ENCODE measurements around the gene TRAFD1.

The TRAFD1 gene

DNA sequence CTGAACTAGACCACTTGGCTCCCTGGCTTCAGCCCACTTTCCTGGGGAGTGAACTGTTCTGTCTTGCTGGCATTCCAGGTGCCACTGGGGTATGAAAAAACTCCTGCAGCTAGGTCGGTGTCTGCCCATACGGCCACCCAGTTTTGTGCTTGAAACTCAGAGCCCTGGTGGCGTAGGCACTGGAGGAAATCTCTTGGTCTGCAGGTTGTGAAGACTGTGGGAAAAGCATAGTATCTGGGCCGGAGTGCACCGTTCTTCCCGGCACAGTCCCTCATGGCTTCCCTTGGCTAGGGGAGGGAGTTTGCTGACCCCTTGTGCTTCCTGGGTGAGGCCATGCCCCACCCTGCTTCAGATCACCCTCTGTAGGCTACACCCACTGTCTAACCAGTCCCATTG lies 33.8 kb downstream of the TRAFD1 start:
- no peak for DNase-seq

DNA sequence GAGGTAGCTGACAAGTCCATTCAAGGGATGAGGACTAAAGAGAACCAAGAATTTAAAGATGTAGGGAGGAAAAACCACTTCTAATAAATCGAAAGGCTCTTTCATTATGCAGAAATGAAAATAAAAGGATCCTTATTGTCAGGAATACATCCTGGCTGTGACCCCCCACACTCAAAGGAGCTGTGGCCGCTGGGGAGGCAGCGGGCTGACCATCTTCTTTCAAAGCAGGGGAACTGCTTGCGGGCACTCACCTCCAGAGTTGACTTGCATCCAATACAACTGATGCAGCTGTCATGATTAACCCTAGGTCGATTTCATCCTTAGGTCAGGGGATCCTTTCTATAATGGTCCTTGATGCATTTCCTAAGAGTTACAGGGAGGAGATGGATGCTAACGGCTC lies 35.3 kb downstream of the TRAFD1 start:
- DNase-seq: no peak

DNA sequence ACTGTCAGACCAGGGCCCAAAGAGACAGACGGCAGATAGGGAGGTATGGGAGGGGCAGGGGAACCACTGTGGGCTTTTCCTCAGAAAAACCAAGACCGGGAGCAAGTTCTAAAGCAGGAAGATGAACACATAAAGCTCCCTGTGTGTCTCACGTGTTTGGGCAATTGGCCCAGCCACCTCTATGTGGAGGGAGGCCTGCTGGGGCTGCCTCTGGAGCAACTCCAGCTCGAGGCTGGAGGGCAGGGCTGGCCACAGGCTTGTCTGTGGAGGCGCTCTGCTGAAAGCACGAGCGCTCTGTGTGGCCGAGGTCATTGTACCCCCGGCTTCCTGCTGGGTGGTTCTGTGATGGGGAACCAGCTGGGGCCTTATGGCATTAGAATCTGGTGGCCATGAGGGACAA lies 36.4 kb downstream of the TRAFD1 start:
- DNase-seq: no peak

DNA sequence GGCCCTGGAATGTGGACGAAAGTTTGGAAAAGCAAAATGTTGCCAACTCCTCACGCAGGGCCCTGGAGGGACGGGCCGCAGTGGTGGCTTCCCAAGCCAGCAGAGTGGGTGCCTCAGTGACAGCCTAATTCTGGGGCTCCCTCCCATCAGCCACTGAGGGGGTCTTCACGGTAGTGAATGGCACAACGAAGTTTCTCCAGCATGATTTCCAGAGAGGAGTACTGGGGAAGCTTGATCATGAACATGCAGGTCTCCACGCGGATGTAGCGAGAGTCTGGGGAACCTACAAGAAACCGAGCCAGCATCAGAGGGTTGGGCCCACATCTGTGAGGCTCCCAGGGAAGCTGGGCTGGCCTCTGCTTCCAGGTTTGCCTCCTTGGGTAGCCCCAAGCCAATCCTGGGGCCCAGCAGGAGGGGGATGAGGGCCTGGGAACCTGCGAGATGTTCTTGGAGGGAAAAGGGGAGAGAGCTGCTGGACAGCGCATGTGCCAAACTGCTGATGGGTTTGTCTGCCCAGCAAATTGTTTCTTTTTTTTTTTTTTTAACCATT lies 37.0 kb downstream of the TRAFD1 start:
- DNase-seq: no peak

DNA sequence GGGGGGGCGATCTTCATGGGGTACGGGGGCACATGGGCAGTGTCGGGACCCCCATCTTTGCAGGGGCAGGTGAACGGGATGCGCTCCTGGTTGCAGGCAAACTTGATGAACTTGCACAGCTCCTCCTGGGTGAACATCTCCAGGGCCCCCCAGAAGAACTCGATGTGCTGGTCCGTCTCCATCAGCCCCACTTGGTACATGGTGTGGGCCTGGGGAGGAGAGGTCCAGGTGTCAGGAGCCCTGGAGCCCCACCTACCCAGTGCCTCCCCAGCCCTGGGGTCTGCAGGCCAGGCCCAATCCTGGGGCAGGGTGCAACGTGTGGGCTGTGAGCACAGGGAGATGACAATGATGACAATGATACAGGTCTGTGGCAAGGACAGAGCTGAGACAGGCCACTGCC lies 37.7 kb downstream of the TRAFD1 start:
- DNase-seq: no peak

DNA sequence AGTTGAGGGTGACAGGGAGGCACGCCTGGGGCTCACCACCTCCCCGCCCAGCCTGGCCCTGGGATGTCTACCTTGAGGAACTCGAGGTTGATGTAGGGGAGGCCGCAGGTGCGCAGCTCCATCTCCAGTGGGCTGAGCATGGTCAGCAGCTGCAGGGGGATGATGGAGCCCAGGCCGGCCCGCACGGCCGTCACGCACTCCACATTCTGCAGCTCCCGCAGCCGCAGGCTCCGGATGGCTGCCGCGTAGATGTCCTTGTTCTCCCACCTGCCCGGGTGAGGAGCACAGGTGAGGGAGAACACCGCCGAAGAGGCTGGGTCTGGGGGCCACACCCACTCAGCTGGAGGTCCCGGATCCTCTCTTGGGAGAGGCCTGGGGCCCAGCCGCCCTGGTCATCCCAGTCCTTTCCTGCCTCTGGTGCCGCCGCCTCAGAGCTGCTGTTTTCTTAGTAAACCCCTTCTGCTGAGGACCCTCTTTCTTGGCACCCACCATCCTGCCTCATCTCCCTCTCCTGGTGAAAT lies 38.2 kb downstream of the TRAFD1 start:
- no peak for DNase-seq

DNA sequence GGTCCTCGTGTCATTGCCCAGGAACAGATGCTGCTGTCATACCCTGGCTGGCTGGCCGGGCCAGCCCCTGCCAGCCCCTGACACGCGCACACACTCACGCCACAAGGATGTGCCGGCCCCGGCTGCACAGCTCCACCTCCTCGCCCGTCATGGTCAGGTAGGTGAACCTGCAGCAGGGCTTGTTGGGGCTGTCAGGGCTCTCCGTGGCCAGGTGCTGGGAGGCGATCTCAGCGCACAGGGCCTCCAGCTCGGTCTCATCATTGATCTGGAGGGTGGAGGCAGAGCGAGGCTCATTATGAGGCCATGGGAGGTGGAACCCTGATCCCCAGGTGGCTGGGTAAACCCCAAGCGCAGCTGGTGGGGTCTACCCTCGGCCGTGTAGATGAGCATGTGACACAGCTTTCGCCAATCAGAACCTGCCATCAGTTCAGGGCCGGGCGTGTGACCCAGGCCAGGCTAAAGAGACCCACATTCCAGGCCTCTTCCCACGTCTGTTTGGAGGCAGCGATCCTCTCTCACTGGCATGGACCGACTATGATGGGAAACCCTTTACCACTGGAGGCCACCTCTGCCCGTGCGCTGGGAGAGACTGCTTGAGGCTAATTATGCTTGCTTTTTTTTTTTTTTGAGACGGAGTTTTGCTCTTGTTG lies 38.8 kb downstream of the TRAFD1 start:
- no peak for DNase-seq

DNA sequence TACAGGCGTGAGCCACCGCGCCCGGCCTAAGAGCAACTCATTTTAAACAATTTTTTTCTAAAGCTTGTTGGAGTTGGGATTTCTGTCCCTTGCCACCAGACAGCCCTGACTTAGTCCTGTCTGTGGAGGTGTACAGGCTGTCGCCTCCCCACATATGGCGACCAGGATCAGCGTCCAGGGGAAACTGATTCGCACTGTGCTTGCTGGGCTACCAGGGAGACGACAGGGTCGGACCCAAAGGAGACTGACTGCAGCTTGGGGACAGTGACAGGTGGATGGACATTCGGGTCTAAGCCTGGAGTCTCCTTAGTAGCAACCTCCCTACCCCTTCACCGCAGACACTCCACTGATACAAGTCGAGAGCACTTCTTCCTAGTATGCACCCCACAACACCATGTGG lies 40.3 kb downstream of the TRAFD1 start:
- no peak for DNase-seq

DNA sequence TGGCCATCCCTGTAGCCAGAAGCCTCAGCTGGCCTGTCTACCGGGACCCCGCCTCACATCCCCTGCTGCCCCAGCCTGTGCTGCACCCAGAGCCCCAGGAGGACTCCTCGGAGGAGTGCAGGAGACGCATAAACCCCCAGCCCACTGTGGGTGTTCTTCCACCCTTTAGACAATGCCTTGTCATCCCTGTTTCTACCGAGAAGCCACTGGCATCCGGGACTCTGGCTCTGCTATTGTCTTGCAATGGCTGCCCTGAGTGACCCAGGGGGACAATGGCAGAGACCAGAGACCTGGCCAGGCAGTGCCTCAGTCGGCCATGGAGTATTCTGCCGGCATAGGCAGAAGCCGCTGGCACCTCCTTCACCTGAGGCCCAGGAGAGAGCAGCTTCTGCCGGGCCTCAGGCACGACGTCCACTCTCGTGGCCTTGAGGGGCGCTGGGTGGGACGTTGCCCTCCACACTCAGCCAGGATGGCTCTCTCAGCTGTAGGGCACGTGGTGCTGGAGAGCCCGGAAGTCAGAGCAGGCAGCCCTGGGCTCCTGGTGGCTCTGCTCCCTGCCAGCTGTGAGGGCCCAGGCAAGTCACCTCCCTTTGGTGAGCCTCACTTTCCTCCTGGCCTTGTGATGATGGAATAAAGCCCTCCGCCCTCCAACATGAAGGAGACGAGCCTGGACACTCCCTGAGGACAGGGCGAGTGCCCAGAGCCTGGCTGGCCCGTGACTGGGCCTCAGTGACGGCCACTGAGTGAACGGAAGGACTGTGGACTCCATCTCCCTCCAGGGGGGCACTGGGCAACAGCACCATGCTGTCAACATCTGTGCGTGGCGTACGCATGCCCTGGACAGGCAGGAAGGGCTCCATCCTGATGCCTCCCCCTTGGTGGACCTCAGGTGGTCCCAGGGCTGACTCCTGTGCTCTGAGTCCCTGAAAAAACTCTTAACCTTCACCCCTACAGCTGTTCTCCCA lies 41.0 kb downstream of the TRAFD1 start:
- DNase-seq: no peak

DNA sequence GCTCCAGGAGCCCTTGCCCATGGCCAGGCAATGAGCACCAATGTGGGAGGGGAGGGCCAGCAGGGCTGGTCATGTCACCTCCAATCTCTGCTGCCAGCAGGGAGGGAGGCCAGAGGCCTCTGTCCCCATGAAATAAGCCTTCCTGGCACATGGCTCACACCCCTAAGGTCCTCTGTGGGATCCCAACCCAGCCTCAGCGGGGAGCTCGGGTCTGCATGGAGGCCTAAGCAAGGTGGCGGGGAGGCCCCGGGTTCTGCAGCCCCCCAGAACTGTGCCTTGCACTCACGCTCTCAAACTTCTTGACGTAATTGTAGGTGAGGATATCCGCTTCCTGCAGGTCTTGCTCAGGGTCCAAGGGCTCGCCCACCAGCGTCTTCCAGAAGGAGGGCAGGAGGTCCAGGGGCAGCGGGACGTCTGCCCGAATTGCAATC lies 41.7 kb downstream of the TRAFD1 start:
- DNase-seq: no peak

DNA sequence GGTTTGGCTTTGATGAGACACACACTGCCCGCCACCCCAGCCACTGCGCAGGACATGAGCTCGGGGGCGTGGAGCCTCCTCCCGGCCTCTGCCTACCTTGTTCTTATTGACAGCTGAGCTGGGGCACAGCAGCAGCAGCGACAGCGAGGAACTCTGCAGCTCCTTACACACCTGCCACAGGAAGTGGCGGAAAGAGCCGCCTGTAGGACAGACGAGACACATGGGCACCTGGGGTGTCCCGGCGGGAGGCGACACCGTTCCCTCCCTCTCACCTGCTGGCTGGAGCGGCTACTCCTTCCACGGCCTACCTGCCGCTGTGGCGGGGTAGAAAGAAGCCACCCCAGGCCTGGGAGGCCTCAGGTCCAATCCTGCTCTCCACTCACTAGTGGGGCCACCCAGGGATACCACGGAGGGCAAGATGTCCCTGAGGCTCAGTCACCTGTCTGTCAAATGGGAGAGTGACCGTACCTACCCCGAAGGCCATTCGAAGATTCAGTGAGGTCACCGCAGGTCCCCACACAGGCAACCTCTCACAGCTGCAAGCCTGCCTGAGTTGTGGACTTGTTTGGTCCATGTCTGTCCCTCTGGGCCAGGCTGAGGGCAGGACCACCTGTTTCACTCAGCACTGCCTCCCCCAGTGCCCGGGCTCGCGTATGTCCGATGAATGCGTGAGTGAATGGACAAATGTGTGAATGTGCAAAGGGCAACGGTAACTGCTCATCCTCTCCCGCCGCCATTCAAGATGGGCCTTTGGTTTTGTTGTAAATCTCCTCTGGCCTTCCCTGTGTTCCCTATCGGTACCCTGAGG lies 42.6 kb downstream of the TRAFD1 start:
- DNase-seq: no peak

DNA sequence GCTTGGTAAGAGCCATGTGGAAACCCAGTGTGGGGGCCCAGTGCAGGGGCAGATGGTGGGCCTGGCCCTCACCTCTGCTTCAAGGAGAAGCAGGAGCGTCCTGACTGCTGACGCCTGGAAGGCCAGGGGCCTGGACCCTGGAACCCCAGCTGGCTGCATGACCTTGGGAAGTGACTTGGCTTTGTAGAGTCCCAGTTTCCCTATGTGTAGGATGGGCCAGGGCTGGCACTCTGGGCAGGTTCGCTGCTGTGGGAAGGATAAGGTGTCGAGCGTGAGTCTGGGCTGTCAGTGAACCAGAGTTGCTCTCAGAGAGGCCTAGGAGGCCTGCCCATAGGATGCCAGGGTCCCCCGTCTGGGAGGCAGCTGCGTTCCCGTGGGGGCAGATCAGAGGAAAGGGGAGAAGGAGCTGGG lies 43.2 kb downstream of the TRAFD1 start:
- no peak for DNase-seq

DNA sequence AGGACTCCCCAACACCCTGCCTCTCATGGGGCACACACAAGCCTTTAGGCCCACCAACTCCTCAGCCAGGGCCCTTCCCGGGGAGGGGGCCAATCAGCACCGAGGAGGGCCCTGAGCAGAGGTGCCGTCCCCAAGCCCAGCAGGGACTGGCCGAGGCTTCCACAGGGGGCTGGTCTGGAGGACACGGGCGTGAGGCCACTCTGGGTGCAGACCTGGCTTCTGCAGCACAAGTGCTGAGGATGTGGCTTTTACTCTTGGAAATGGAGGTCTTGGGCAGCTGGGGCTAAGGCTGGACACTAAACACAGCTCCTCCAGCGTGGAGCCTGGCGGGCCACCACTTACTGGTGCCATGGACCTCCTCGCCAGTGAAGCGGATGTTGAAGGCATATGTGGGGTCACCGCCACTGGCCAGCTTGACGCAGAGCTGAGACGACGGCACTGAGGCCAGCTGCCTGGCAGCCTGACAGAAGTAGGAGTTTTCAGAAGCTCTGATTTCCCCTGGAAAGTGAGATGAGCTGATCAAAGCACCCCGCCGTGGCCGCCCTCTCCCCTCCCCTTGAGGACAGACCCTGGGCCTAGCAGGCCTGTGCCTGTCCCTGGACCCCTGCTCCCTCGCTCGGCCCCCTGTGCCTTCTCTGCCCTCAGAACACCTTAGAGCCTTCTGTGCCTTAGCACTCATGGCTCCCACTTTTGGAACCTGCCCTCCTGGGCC lies 44.0 kb downstream of the TRAFD1 start:
- DNase-seq: no peak

DNA sequence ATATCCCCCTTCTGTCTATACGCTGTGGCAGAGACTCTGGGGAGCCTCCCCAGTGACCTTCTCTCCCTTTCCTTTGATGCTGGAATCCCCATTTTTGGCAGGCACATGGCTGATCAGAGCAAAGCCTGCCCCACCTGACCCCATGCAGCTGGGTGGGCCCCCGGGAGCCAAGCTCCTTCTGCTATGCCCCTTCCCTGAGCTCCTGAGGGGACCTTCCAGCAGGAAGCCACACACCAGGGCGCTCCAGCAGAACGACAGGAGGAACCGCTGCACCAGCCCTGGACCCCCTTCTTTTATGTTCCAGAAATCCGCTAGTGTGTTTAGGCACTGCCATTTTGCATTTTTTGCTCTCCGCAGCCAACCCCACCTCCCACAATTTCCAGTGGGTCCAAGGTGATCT lies 44.6 kb downstream of the TRAFD1 start:
- no peak for DNase-seq

DNA sequence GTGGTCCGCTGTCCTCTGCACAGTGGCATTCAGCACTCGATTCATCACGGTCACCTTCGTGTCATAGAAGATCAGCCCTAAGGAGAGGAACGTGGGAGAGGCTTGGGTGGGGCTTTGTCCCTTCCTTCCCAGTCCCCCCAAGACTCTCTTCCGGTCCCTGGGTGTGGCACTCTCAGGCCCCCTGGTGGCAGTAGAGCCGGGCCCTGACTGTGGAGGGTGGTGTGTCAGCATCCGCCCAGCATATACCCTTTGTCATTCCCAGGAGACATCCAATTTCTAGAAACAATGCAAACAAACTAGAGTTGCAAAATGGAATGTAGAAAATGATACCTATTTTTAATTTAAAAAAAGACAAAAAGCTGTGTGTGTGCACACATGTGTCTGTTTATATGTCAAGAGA lies 45.0 kb downstream of the TRAFD1 start:
- DNase-seq: no peak

DNA sequence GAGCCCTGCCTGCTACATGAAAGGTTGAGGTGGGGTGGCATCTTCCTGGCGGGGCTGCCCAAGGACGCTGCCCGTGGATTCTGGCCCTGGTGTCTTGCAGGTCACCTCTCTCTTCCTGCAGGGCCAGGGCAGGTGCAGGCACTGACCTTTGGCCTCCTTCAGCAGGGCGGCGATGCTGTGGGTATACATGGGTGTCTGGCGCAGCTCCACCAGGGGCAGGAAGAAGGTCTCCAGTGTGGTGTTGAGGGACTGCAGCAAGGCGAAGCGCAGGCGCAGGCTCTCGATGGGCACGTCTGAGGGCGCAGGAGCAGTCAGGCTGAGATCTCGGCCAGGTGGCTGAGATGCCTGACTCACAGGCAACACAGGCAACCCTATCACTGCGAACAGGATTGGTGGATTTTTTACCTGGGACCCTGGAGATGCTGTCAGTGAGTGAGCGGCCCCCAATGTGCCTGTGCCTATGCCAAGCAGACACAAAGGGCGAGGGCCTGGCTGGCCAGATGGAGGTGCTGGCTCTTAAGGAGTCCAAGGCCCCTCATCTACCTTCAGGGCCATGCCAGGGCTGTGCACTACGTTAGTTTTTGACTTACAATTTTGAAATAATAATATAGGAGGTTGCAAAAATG lies 45.7 kb downstream of the TRAFD1 start:
- no peak for DNase-seq

DNA sequence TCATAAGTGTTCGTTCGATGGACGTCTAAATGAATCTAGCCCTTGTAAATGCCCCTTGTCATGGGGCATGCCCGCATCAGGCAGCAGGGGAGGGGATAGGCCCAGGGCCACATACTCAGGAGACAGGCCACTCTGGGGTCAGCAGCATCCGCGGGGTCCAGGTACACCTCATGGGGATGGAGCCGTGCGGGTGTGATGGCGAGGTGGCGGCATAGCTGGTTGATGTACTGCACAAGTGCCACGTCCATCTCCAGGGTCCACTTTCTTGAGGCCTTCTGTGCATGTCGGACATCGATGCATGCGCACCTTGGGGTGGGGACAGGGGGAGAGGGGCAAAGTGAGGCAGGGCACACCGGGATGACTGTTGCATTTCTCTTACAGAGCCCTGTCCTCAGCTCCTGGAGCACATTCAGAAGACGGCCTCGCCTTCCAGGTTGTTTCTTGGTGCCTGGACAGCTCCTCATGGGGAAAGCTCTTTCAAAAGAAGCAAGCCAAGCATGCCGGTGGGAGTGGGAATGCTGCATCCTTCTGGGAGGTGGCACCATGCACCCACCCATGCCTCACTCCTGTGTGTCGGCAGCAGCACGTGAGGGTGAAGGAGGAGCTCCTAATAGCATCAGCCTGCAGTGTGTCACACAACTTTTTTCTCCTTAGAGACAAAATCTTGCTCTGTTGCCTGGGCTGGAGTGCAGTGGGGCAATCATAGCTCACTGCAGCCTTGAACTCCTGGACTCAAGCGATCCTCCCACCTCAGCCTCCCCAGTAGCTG lies 47.4 kb downstream of the TRAFD1 start:
- no peak for DNase-seq

DNA sequence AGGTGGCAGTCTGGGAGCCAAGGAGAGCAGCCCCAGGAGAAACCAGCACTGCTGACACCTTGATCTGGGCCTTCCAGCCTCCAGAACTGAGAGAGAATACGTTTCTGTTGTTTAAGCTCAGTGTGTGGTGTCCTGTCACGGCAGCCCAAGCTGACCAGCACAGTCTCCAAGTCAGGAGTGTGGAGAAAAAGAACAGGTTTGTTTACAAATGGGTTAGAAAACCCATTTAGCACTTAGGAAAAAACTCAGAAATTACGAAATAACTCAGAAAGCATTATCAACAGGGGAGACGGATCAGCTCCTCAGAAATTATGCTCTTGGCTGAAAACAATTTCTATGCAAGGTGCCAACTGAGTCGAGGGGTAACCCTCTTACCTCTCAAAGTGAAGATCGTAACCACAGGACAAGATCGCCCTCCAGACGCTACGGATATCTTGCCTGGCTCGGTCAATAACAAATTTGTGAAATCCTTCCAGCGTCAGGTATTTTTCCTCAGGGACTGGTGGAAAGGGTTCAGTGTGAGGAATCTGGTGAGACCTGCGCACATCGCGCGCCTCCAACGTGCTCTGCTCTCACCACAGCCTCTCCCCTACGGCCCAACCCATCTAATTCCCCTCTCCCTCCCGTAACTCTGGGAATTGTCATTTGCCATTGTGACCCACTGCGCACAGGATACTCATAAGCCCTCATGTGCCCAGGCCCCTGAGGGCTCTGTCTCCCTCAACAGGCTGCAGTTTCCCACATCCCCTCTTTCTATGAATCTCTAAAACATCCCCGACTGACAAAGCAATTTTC lies 50.2 kb downstream of the TRAFD1 start:
- DNase-seq: no peak

DNA sequence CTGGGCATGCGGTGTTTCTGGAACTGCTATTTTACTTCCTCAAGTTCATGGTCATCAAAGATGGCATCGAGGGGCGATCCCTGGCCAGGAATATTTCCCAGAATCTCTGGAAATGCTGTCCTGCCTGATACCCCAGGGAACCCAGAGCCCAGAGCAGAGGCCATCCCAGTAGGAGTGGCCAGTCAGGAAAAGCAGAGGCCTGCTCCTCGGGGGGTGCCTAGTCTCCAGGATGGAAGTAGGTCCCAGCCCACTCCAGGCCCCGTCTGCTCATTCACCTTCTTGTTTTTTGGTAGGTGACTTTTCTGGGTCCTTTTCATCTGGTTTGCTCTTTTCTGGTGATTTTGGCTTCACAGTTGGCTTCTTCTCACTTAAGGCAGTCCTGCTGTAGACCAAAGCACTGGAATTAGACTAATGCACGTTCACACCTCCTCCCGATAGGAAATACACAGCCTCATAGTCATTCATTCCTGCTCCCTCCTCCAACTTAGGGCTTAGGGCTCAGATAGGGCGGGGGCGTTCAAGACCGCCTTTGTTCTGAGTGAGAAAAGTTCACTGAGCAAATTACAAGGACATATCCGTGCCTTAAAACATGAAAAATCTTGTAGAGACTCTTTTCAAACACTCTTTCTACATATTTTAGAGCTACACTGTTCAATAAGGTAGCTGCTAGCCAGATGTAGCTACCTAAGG lies 51.1 kb downstream of the TRAFD1 start:
- no peak for DNase-seq

DNA sequence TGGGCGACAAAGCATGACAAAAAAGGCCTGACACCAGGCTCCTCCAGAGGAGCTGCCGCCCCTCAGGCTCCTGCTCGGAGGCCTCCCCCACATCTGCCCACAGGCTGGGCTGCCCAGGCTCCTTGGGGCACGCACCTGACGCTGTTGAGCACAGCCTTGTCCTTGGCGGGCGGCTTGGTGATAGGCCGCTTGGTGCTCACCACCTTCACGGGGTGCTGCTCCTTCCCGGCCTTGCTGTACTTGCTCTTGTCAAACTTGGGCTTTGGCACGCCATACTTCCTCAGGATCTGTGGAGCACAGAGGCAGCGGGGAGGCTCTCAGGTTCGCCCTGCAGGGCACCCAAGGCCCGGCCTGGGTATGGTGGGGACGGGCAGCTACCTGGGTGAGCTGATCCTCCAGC lies 53.4 kb downstream of the TRAFD1 start:
- no peak for DNase-seq
